ENCODE data around the gene PDSS2.

The PDSS2 gene

DNA sequence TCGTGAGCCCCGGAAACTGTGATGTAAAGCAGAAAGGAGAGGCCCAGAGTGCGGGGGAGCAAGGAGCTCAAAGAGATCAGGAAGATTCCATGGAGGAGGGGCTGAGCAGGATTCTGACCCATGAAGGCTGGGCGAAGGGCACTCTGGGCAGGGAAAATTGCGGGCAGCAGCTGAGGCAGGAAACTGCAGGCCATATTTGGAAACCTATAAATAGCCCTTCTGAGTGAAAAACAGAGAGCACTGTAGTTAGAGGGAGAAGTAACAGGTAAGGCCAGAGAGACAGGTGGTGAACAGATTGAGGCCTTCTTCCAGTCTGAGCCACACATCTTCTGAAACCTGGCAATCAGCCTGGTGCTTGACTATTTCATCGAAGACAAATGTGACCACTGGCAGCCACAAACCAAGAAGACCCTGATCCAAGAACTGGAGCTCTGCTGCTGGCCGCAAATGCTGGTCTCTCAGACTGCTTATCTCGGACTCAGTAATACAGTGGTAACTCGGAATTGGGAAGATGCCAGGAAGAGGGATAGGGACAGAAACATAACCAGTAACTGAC, 329.9 kb downstream of the PDSS2 start:
- H3K27ac ChIP-seq = peak overlapping the region; percentile 54
- TF ChIP-seq, protein P1, sequence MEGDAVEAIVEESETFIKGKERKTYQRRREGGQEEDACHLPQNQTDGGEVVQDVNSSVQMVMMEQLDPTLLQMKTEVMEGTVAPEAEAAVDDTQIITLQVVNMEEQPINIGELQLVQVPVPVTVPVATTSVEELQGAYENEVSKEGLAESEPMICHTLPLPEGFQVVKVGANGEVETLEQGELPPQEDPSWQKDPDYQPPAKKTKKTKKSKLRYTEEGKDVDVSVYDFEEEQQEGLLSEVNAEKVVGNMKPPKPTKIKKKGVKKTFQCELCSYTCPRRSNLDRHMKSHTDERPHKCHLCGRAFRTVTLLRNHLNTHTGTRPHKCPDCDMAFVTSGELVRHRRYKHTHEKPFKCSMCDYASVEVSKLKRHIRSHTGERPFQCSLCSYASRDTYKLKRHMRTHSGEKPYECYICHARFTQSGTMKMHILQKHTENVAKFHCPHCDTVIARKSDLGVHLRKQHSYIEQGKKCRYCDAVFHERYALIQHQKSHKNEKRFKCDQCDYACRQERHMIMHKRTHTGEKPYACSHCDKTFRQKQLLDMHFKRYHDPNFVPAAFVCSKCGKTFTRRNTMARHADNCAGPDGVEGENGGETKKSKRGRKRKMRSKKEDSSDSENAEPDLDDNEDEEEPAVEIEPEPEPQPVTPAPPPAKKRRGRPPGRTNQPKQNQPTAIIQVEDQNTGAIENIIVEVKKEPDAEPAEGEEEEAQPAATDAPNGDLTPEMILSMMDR (conservative IDR thresholded peaks at IDR 0.05) = no peak

DNA sequence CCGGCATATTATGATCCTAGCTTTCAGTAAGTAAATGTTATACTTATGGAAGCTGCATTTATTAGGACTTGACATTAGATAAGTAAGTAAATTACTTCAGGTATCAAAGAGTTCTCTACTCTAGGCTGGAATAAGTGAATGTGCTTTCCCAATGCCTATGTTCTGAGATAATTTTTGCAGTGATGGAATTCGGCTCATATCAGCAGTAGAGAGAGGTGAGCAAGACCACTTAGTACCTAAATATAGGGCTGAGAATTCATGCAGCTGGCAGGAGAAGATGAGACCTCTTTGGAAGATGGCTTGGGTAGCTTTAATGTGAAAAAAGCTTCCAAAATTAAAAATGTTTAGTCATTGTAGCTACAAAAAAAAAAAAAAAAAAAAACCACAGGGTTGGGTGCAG, 330.8 kb downstream of the PDSS2 start:
- peak overlapping the region; percentile 54; the same call in 1 of the 2 replicates for H3K27ac ChIP-seq

DNA sequence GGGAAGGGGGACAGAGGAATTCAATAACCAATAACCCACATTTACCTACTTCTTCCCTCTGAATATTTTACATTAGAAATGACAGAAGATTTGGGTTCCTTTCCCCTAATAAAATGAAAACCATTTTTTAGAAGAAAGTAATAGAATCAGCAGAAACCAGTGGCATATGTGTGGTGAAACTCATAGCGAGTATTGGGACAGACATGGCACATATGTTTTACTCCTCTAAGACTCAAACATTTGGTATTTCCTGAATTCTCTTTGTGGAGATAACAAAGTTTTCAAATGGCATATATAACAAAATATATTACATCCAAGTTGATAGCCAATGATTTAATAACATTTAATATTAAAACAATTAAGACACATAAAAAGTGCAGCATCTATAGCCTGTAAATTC, 331.2 kb downstream of the PDSS2 start:
- no peak overlapping the region for H3K27ac ChIP-seq
- TF ChIP-seq, protein P1 (conservative IDR thresholded peaks at IDR 0.05) = no peak

More for the DNA sequence above, 330.8 kb downstream of the PDSS2 start:
- TF ChIP-seq, protein P1 (conservative IDR thresholded peaks at IDR 0.05) = no peak

DNA sequence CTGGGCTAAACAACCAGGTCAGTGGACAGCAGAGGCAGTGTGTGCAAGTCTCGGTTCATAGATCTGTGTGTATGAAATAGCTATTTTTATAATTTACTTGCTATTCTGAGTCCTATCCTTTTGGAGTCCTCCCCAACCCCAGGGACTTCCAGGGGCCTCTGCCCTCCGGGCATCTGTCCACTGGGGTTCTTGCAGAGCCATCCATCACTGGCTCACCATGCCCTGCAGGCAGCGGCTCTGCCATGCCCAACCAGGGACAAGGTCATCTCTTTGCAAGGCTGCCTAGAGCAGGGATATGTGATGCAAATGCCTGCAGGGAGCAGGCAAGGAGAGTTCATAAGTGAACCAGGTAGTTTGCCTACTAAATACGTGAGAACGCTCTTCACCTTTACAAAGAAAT, 333.6 kb downstream of the PDSS2 start:
- TF ChIP-seq, protein P1 (conservative IDR thresholded peaks at IDR 0.05) = no peak
- no peak overlapping the region for H3K27ac ChIP-seq

DNA sequence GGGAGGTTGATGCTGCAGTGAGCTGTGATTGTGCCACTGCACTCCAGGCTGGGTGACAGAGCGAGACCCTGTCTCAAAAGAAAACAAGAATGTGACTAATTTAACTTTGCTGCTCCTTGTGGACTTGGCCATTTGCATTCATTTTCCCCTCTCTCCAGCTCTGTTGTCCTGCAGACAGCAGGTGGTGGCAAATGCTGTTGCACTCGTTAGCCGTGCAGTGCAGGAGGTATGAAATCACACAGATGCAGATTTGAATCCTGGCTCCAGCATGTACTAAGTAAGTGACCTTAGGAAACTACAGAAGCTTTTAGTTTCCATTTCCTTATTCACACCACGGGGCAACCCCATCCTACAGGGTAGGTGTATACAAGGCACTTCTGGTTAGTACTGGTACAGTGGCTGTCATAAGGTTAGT, 334.4 kb downstream of the PDSS2 start:
- TF ChIP-seq, protein P1 (conservative IDR thresholded peaks at IDR 0.05) = no peak
- no peak overlapping the region for H3K27ac ChIP-seq

DNA sequence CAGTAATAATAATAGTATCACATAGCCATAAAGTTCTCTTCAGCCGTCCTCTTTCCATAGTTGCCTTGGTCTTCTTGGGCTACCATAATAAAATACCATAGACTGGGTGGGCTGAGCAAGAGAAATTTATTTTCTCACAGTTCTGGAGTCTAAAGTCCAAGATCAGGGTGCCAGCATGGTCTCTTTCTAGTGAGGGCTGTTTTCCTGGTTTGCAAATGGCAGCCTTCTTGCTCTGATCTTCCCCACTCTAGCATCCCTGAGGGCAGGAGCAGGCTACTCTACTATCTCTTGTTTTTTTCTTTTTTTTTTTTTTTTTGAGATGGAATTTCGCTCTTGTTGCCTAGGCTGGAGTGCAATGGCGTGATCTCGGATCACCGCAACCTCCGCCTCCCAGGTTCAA, 335.9 kb downstream of the PDSS2 start:
- TF ChIP-seq, protein P1 (conservative IDR thresholded peaks at IDR 0.05) = no peak

DNA sequence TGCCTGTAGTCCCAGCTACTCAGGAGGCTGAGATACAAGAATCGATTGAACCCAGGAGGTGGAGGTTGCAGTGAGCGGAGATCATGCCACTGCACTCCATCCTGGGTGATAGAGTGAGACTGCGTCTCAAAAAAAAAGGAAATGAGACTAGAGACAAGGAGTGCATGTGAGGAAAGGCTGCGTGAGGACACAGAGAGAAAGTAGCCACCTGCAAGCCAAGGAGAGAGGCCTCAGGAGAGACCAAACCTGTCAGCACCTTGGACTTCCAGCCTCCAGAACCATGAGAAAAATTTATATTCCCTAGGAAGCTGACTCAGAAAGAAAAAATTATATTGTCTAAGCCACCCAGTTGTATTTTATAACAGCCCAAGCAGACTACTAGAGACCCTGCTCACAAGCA, 336.6 kb downstream of the PDSS2 start:
- TF ChIP-seq, protein P1 (conservative IDR thresholded peaks at IDR 0.05) = no peak
- no peak overlapping the region for H3K27ac ChIP-seq

More for the DNA sequence above, 335.9 kb downstream of the PDSS2 start:
- H3K27ac ChIP-seq = no peak overlapping the region

All from VCaP (cell line).